Spleen (tissue), 7 donors: Measurements from ENCODE around the gene PHYKPL.

ENCODE experiments used
- POLR2A ChIP-seq, 3 donors: fragments of 450-650 bp; IDR thresholded peaks; one replicate each; pipeline ENCODE4 v1.5.1; 2017; ENCODE audit warnings: antibody characterized with exemption in 3 of 3, mild to moderate bottlenecking in 1 of 3
- TF ChIP-seq, protein P1 (sequence below), 11 experiments: fragments of 200-600 bp in 7 of 11; fragments of 450-650 bp in 4 of 11; sonication (generic) in 4 of 11; IDR thresholded peaks in 8 of 11; conservative IDR thresholded peaks in 3 of 11; 1 replicate in 7 of 11; 2 replicates in 4 of 11; pipeline versions ENCODE4 v1.4.0 to v1.8.0; 2016 to 2021; ENCODE audit warnings: antibody characterized with exemption in 11 of 11, inconsistent platforms in 4 of 11, mild to moderate bottlenecking in 1 of 11
- donor health status: DM: no; HTN: no; CAD: no; lungs with moderate emphysema.
- donor health status: DM: no; HTN: no; CAD: no.
- donor health status: DM: no; HTN: no; CAD: no.

DNA sequence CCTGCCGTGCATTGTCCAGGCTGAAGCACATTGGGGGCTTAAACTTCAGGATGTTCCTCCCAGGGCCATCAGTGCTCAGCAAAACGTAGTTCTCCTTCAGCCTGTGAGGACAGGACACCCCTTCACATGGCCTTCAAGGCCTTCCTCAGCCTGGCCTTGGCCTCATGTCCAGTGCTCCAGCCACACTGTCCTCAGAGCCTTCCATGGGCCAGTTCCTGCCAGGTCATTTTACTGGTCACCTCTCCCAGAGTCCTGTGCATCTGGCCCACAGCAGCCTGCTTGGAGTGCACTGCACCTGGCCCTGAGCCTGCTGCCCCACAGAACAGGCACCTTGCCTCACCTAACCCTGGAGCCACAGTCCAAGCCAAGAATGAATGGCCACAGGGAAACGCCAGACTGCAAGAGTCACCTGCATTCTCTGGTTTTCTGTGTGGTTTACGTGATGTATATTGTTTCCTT lies 19.6 kb downstream of the PHYKPL start:
- TF ChIP-seq, protein P1, sequence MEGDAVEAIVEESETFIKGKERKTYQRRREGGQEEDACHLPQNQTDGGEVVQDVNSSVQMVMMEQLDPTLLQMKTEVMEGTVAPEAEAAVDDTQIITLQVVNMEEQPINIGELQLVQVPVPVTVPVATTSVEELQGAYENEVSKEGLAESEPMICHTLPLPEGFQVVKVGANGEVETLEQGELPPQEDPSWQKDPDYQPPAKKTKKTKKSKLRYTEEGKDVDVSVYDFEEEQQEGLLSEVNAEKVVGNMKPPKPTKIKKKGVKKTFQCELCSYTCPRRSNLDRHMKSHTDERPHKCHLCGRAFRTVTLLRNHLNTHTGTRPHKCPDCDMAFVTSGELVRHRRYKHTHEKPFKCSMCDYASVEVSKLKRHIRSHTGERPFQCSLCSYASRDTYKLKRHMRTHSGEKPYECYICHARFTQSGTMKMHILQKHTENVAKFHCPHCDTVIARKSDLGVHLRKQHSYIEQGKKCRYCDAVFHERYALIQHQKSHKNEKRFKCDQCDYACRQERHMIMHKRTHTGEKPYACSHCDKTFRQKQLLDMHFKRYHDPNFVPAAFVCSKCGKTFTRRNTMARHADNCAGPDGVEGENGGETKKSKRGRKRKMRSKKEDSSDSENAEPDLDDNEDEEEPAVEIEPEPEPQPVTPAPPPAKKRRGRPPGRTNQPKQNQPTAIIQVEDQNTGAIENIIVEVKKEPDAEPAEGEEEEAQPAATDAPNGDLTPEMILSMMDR (IDR thresholded peaks at IDR 0.05 in 8 of 11, conservative IDR thresholded peaks at IDR 0.05 in 3 of 11) = no peak
- TF ChIP-seq POLR2A (IDR thresholded peaks at IDR 0.05) = no peak
